Suppressor macrophage treated with lipopolysaccharide for 1 hour (primary cell): ENCODE measurements around the gene C2orf81.
"Not testable (repeated sequence)": the region's sequence is repeated elsewhere in the genome, so short reads cannot be mapped to it uniquely, and the experiment has no call there.

Source experiments
- DNase-seq, 3 donors: peaks; one replicate each; pipeline ENCODE4 v3.0.0-alpha.2; 2020 to 2022

Gene C2orf81

GRCh38 chr2:74421221-74421870 lies at the start of gene C2orf81, which contains the start of gene WDR54:
Gene C2orf81, minus strand, starts transcription at chr2:74421619. Its CDS starts 59 bp downstream, at chr2:74421560.
Gene WDR54, plus strand, starts transcription at chr2:74421730. Its CDS starts 424 bp downstream, at chr2:74422154.
- DNase-seq = peak; percentile 69 to 76 (median 75)

- not testable (repeated sequence) for DNase-seq
Measured at GRCh38 chr2:74470742-74471141, 49.3 kb upstream of the C2orf81 start.

GRCh38 chr2:74464406-74464805 lies 43.0 kb upstream of the C2orf81 start:
- peak in 1 of 3 donors; percentile 36 for DNase-seq

GRCh38 chr2:74462786-74463105 lies 41.3 kb upstream of the C2orf81 start:
- no peak for DNase-seq

GRCh38 chr2:74462054-74462785 lies 40.8 kb upstream of the C2orf81 start:
- DNase-seq = no peak

- no peak for DNase-seq
Measured at GRCh38 chr2:74461187-74462053, 40.0 kb upstream of the C2orf81 start.

- DNase-seq = not testable (repeated sequence)
Measured at GRCh38 chr2:74460187-74460586, 38.8 kb upstream of the C2orf81 start.

- DNase-seq = not testable (repeated sequence)
Measured at GRCh38 chr2:74459503-74460118, 38.2 kb upstream of the C2orf81 start.

- no peak for DNase-seq
Measured at GRCh38 chr2:74458938-74459363, 37.5 kb upstream of the C2orf81 start.

- peak; percentile 98 to 100 (median 99) for DNase-seq
Measured at GRCh38 chr2:74458132-74458937, 36.9 kb upstream of the C2orf81 start, which contains the start of gene WBP1. Gene WBP1, plus strand, starts transcription at chr2:74458438. Its CDS starts 165 bp downstream, at chr2:74458603.

- peak in 1 of 3 donors; percentile 67 for DNase-seq
Measured at GRCh38 chr2:74457549-74458131, 36.2 kb upstream of the C2orf81 start.

GRCh38 chr2:74457129-74457548 lies 35.7 kb upstream of the C2orf81 start:
- no peak for DNase-seq

GRCh38 chr2:74454654-74455511 lies 33.5 kb upstream of the C2orf81 start, which contains the start of gene INO80B:
Gene INO80B, plus strand, starts transcription at chr2:74455087. Its CDS starts 30 bp downstream, at chr2:74455117.
- peak; percentile 97 to 99 (median 99) for DNase-seq

- DNase-seq = no peak
Measured at GRCh38 chr2:74450570-74451190, 29.3 kb upstream of the C2orf81 start.

GRCh38 chr2:74448771-74449170 lies 27.4 kb upstream of the C2orf81 start:
- DNase-seq = no peak

- DNase-seq = no peak
Measured at GRCh38 chr2:74447230-74447999, 26.0 kb upstream of the C2orf81 start.

- no peak for DNase-seq
Measured at GRCh38 chr2:74444498-74445318, 23.3 kb upstream of the C2orf81 start.
